ENCODE measurements around the gene UTF1.

The UTF1 gene

DNA sequence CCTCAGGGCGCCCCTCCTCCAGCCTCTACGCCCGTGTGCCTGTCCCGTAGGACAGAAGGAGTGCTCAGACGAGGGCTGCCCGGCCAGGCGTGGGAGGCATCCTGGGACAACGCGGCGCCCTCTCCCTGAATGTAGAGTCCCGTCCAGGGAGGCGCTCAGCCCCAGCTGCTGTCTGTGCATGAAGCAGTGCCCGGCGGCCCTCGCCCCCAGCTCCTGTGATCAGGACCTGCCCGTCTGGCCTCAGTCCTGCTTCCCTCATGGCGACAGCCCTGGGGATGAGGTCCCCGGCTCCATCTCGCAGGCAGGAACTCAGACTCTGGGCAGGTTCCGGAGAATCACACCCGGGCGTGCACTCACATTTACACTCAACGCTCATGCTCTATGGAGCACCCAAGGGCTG, 24.9 kb upstream of the UTF1 start:
- WGBS (ENCODE audit: insufficient coverage): 98% methylated on average over 23 of the region's 23 CpGs
- Histone ChIP-seq H3K4me1 (ENCODE audit: control extremely low read depth in 1 of 4, control insufficient read depth in 4 of 4, insufficient read depth in 4 of 4, low read length in 3 of 4) (no peaks in the 10 kb centered on the region), H3K27me3 (replicated peaks in 2 of 5; ENCODE audit: control insufficient read depth in 4 of 5, insufficient read depth in 5 of 5, low read length in 4 of 5) (no peaks in the 10 kb centered on the region), H3K27ac (ENCODE audit: insufficient read depth in 1 of 2, low read depth in 1 of 2, low read length in 2 of 2, poor library complexity in 1 of 2, severe bottlenecking in 2 of 2) (no peak overlapping the region), H3K4me3 (ENCODE audit: control insufficient read depth in 1 of 7, extremely low read depth in 1 of 7, insufficient read depth in 4 of 7, low read depth in 2 of 7, low read length in 6 of 7) (no peak overlapping the region), H3K9me3 (ENCODE audit: control extremely low read depth in 1 of 5, control insufficient read depth in 4 of 5, insufficient read depth in 2 of 5, low read depth in 1 of 5, low read length in 4 of 5) (no peaks in the 10 kb centered on the region), H3K36me3 (ENCODE audit: control insufficient read depth in 4 of 4, insufficient read depth in 4 of 4, low read length in 3 of 4) (no peaks in the 10 kb centered on the region)
- ChIA-PET POLR2A (no interaction called here), CTCF (no interaction called here)
- no peak for DNase-seq

DNA sequence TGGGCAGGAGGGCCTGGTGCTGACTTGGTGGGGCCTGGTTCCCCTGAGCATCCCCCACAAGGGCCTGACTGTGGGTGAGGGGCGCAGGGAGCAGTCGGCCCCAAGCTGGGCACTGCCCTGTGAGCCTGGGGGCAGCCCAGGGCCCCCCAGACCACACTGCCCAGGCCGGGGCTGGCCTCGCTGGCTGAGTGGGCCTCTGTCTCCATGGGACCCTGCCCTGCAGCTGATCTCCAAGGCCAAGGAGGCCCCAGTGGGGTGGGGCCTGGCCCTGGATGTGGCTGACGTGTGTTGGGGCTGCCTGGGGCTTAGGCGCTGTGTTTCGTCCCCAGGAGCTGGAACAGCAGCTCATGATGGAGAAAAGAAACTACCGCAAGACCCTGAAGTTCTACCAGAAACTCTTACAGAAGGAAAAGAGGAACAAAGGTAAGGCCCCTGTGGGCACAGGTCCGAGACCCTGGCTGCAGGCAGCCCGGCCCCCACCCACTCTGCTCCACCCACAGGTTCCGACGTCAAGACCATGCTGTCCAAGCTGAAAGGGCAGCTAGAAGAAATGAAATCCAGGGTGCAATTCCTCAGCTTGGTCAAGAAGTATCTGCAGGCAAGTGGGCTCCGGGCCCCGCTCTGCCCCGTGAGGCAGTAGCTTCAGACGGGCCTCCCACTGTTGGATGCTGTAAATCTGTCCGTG, 23.5 kb upstream of the UTF1 start:
- H3K4me1 ChIP-seq (ENCODE audit: control extremely low read depth in 1 of 4, control insufficient read depth in 4 of 4, insufficient read depth in 4 of 4, low read length in 3 of 4): no peaks in the 10 kb centered on the region
- 90% methylated on average over 16 of the region's 17 CpGs for WGBS (ENCODE audit: insufficient coverage)
- peaks cover 0 to 4% (median 0%) of the 10 kb centered on the region in 5 experiments for H3K27me3 ChIP-seq (replicated peaks in 2 of 5; ENCODE audit: control insufficient read depth in 4 of 5, insufficient read depth in 5 of 5, low read length in 4 of 5)
- DNase-seq: no peak
- no peak overlapping the region for H3K4me3 ChIP-seq (ENCODE audit: control insufficient read depth in 1 of 7, extremely low read depth in 1 of 7, insufficient read depth in 4 of 7, low read depth in 2 of 7, low read length in 6 of 7)
- ChIA-PET POLR2A (no interaction called here), CTCF (no interaction called here)
- H3K9me3 ChIP-seq (ENCODE audit: control extremely low read depth in 1 of 5, control insufficient read depth in 4 of 5, insufficient read depth in 2 of 5, low read depth in 1 of 5, low read length in 4 of 5): no peaks in the 10 kb centered on the region
- no peak overlapping the region for H3K27ac ChIP-seq (ENCODE audit: insufficient read depth in 1 of 2, low read depth in 1 of 2, low read length in 2 of 2, poor library complexity in 1 of 2, severe bottlenecking in 2 of 2)
- no peaks in the 10 kb centered on the region for H3K36me3 ChIP-seq (ENCODE audit: control insufficient read depth in 4 of 4, insufficient read depth in 4 of 4, low read length in 3 of 4)

DNA sequence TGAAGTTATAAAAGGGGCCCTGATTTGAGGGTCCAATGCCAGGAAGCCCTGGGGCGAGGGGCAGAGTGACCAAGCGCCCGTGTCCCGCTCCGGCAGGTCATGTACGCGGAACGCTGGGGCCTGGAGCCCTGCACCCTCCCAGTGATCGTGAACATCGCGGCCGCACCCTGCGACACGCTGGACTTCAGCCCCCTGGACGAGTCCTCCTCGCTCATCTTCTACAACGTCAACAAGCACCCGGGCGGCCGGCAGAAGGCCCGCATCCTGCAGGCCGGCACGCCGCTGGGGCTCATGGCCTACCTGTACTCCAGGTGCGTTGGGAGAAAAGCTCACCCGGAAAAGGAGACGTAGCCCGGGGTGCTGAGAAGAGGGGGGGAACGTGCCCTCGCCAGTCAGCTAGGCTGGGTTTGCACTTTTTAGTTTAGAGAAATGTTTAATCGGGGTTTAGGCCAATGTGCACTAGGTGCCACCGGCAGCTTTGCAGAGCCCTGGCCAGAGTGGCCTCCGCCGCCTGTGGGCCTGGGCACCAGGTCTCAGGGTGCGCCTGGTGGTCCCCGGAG, 22.9 kb upstream of the UTF1 start:
- no peak overlapping the region for H3K27ac ChIP-seq (ENCODE audit: insufficient read depth in 1 of 2, low read depth in 1 of 2, low read length in 2 of 2, poor library complexity in 1 of 2, severe bottlenecking in 2 of 2)
- DNase-seq: no peak
- no peaks in the 10 kb centered on the region for H3K4me1 ChIP-seq (ENCODE audit: control extremely low read depth in 1 of 4, control insufficient read depth in 4 of 4, insufficient read depth in 4 of 4, low read length in 3 of 4)
- ChIA-PET POLR2A (no interaction called here), CTCF (no interaction called here)
- H3K4me3 ChIP-seq (ENCODE audit: control insufficient read depth in 1 of 7, extremely low read depth in 1 of 7, insufficient read depth in 4 of 7, low read depth in 2 of 7, low read length in 6 of 7): no peak overlapping the region
- peaks cover 0 to 4% (median 0%) of the 10 kb centered on the region in 5 experiments for H3K27me3 ChIP-seq (replicated peaks in 2 of 5; ENCODE audit: control insufficient read depth in 4 of 5, insufficient read depth in 5 of 5, low read length in 4 of 5)
- no peaks in the 10 kb centered on the region for H3K36me3 ChIP-seq (ENCODE audit: control insufficient read depth in 4 of 4, insufficient read depth in 4 of 4, low read length in 3 of 4)
- no peaks in the 10 kb centered on the region for H3K9me3 ChIP-seq (ENCODE audit: control extremely low read depth in 1 of 5, control insufficient read depth in 4 of 5, insufficient read depth in 2 of 5, low read depth in 1 of 5, low read length in 4 of 5)
- 97% methylated on average over 32 of the region's 36 CpGs for WGBS (ENCODE audit: insufficient coverage)

DNA sequence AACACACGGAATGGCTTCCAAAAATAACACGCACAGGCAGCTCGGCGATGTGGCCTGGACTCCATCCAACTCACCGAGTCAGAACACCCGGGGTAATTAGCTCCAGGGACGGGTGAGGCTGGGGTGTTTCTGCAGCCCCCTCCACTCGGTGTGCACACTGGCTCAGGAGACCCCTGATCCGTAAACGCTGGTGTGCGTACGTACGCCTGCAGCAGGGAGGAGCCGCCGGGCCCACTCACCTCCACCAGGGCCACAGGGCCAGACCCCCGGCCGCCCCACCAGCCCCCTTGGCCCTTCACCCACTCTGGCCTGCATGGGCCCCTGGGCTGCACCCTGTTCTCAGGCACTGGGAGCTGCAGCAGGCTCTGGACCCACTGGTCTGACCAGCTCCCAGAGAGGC, 22.4 kb upstream of the UTF1 start:
- H3K27me3 ChIP-seq (replicated peaks in 2 of 5; ENCODE audit: control insufficient read depth in 4 of 5, insufficient read depth in 5 of 5, low read length in 4 of 5): peaks cover 0 to 4% (median 0%) of the 10 kb centered on the region in 5 experiments
- 99% methylated on average over 14 of the region's 17 CpGs for WGBS (ENCODE audit: insufficient coverage)
- ChIA-PET POLR2A (no interaction called here), CTCF (no interaction called here)
- H3K4me3 ChIP-seq (ENCODE audit: control insufficient read depth in 1 of 7, extremely low read depth in 1 of 7, insufficient read depth in 4 of 7, low read depth in 2 of 7, low read length in 6 of 7): no peak overlapping the region
- no peaks in the 10 kb centered on the region for H3K9me3 ChIP-seq (ENCODE audit: control extremely low read depth in 1 of 5, control insufficient read depth in 4 of 5, insufficient read depth in 2 of 5, low read depth in 1 of 5, low read length in 4 of 5)
- H3K4me1 ChIP-seq (ENCODE audit: control extremely low read depth in 1 of 4, control insufficient read depth in 4 of 4, insufficient read depth in 4 of 4, low read length in 3 of 4): no peaks in the 10 kb centered on the region
- no peaks in the 10 kb centered on the region for H3K36me3 ChIP-seq (ENCODE audit: control insufficient read depth in 4 of 4, insufficient read depth in 4 of 4, low read length in 3 of 4)
- H3K27ac ChIP-seq (ENCODE audit: insufficient read depth in 1 of 2, low read depth in 1 of 2, low read length in 2 of 2, poor library complexity in 1 of 2, severe bottlenecking in 2 of 2): no peak overlapping the region
- DNase-seq: no peak

DNA sequence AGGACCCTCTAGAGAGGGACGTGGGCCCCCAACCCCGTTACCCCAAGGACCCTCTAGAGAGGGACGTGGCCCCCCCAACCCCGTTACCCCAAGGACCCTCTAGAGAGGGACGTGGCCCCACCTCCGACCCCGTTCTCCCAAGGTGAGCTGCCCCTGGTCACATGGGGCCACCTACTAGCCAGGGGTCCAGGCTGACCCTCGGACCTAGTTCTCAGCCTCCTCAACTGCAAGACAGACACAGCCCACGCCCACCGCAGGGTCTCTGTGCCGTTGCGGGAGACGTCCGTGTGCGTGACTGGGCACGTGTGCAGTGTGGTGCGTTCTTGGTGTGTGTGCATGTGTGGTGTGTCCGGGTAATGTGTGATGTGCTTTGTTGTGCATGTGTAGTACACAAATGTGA, 21.6 kb upstream of the UTF1 start:
- CTCF ChIA-PET: no interaction called here
- no peak overlapping the region for H3K4me3 ChIP-seq (ENCODE audit: control insufficient read depth in 1 of 7, extremely low read depth in 1 of 7, insufficient read depth in 4 of 7, low read depth in 2 of 7, low read length in 6 of 7)
- DNase-seq: no peak
- POLR2A ChIA-PET: no interaction called here
- no peak overlapping the region for H3K27ac ChIP-seq (ENCODE audit: insufficient read depth in 1 of 2, low read depth in 1 of 2, low read length in 2 of 2, poor library complexity in 1 of 2, severe bottlenecking in 2 of 2)
- H3K9me3 ChIP-seq (ENCODE audit: control extremely low read depth in 1 of 5, control insufficient read depth in 4 of 5, insufficient read depth in 2 of 5, low read depth in 1 of 5, low read length in 4 of 5): no peaks in the 10 kb centered on the region
- WGBS (ENCODE audit: insufficient coverage): 98% methylated on average over 13 of the region's 18 CpGs
- H3K4me1 ChIP-seq (ENCODE audit: control extremely low read depth in 1 of 4, control insufficient read depth in 4 of 4, insufficient read depth in 4 of 4, low read length in 3 of 4): no peaks in the 10 kb centered on the region
- peaks cover 0 to 4% (median 0%) of the 10 kb centered on the region in 5 experiments for H3K27me3 ChIP-seq (replicated peaks in 2 of 5; ENCODE audit: control insufficient read depth in 4 of 5, insufficient read depth in 5 of 5, low read length in 4 of 5)
- no peaks in the 10 kb centered on the region for H3K36me3 ChIP-seq (ENCODE audit: control insufficient read depth in 4 of 4, insufficient read depth in 4 of 4, low read length in 3 of 4)

DNA sequence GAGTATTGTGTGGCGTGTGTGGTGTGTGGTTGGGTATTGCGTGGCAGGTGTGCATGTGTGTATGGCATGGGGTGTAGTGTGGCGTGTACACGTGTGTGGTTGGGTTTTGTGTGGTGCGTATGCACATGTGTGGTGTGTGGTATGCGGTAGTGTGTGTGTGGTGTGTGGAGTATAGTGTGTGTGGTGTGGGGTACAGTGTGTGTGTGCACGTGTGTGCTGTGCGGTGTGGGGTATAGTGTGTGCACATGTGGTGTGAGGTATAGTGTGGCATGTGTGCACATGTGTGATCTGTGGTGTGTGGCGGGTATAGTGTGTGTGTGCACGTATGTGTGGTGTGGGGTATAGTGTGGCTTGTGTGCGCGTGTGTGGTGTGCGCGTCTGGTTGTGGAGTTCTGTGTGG, 20.9 kb upstream of the UTF1 start:
- 99% methylated on average over 9 of the region's 14 CpGs for WGBS (ENCODE audit: insufficient coverage)
- H3K4me1 ChIP-seq (ENCODE audit: control extremely low read depth in 1 of 4, control insufficient read depth in 4 of 4, insufficient read depth in 4 of 4, low read length in 3 of 4): no peaks in the 10 kb centered on the region
- H3K27me3 ChIP-seq (replicated peaks in 2 of 5; ENCODE audit: control insufficient read depth in 4 of 5, insufficient read depth in 5 of 5, low read length in 4 of 5): peaks cover 0 to 4% (median 0%) of the 10 kb centered on the region in 5 experiments

DNA sequence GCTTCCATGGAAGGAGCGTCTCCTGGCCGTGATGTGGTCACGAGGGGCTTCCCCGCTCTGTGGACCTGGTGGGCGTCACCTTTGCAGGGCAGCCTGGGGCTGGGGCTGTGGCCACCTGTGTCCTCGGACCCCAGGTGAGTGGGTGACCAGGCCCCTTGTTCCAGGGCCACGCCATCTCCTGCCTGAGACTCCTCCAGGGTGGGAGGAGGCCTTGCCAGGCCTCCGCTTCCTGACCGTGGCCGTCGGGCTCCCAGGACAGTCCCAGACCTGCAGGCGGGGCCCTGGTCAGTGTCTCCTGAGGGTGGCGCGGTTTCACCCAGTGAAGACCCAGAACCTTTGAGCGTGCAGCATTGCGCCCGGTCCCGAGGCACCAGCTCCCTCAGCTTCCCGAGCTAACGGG, 20.4 kb upstream of the UTF1 start:
- CTCF ChIA-PET: no interaction called here
- POLR2A ChIA-PET: no interaction called here
- Histone ChIP-seq H3K36me3 (ENCODE audit: control insufficient read depth in 4 of 4, insufficient read depth in 4 of 4, low read length in 3 of 4) (no peaks in the 10 kb centered on the region), H3K4me1 (ENCODE audit: control extremely low read depth in 1 of 4, control insufficient read depth in 4 of 4, insufficient read depth in 4 of 4, low read length in 3 of 4) (no peaks in the 10 kb centered on the region), H3K9me3 (ENCODE audit: control extremely low read depth in 1 of 5, control insufficient read depth in 4 of 5, insufficient read depth in 2 of 5, low read depth in 1 of 5, low read length in 4 of 5) (no peaks in the 10 kb centered on the region), H3K27ac (ENCODE audit: insufficient read depth in 1 of 2, low read depth in 1 of 2, low read length in 2 of 2, poor library complexity in 1 of 2, severe bottlenecking in 2 of 2) (no peak overlapping the region), H3K4me3 (ENCODE audit: control insufficient read depth in 1 of 7, extremely low read depth in 1 of 7, insufficient read depth in 4 of 7, low read depth in 2 of 7, low read length in 6 of 7) (no peak overlapping the region), H3K27me3 (replicated peaks in 2 of 5; ENCODE audit: control insufficient read depth in 4 of 5, insufficient read depth in 5 of 5, low read length in 4 of 5) (peaks cover 0 to 4% (median 0%) of the 10 kb centered on the region in 5 experiments)
- 91% methylated on average over 20 of the region's 20 CpGs for whole genome bisulfite sequencing (ENCODE audit: insufficient coverage)
- no peak for DNase-seq

More for the DNA sequence above, 20.9 kb upstream of the UTF1 start:
- CTCF ChIA-PET: no interaction called here
- no peak overlapping the region for H3K27ac ChIP-seq (ENCODE audit: insufficient read depth in 1 of 2, low read depth in 1 of 2, low read length in 2 of 2, poor library complexity in 1 of 2, severe bottlenecking in 2 of 2)
- no peak overlapping the region for H3K4me3 ChIP-seq (ENCODE audit: control insufficient read depth in 1 of 7, extremely low read depth in 1 of 7, insufficient read depth in 4 of 7, low read depth in 2 of 7, low read length in 6 of 7)
- no peaks in the 10 kb centered on the region for H3K36me3 ChIP-seq (ENCODE audit: control insufficient read depth in 4 of 4, insufficient read depth in 4 of 4, low read length in 3 of 4)
- POLR2A ChIA-PET: no interaction called here
- H3K9me3 ChIP-seq (ENCODE audit: control extremely low read depth in 1 of 5, control insufficient read depth in 4 of 5, insufficient read depth in 2 of 5, low read depth in 1 of 5, low read length in 4 of 5): no peaks in the 10 kb centered on the region
- no peak for DNase-seq
